Omental fat pad (tissue), 4 donors: ENCODE results near the gene NUDCD2. TPM values are rescaled to one million over a fixed set of nuclear protein-coding genes. Genes with fewer than 3 reads are reported as not detected.

Source experiments
- ATAC-seq: fragments of 150-250 bp; one replicate; pipeline ENCODE4 v1.9.1; 2016; ENCODE audit warnings: mild to moderate bottlenecking, moderate library complexity; ENCODE audit not compliant: low FRiP score
- DNase-seq: peaks from one replicate; pipeline ENCODE4 v3.0.0-alpha.2; 2019; ENCODE audit warnings: low spot score
- CTCF ChIP-seq, 3 donors: fragments of 450-650 bp; IDR thresholded peaks; one replicate each; pipeline ENCODE4 v1.5.1; 2016 to 2017; ENCODE audit warnings: antibody characterized with exemption in 3 of 3, mild to moderate bottlenecking in 3 of 3, moderate library complexity in 2 of 3
- total RNA-seq, 4 donors: library from RNA; depleted of rRNA; stranded (reverse); fragments of >200 nt; gene quantifications; one replicate each; pipeline ENCODE4 v1.1.0, GENCODE V29; 2016

The NUDCD2 gene
- 1 to 10 TPM; 5.2 to 9.8 (median 5.9) TPM for total RNA-seq

- ATAC-seq (peak; percentile 96), DNase-seq (peak; percentile 95)
- TF ChIP-seq CTCF (IDR thresholded peaks at IDR 0.05): no peak
Observed at GRCh38 chr5:163459819-163460561, at the start of gene NUDCD2. NUDCD2 (minus strand) TSS chr5:163460102; CDS start chr5:163460050, 52 bp downstream.

- no peak for TF ChIP-seq CTCF (IDR thresholded peaks at IDR 0.05)
- ATAC-seq (no peak), DNase-seq (no peak)
Observed at GRCh38 chr5:163509291-163509951, 49.5 kb upstream of the NUDCD2 start.

GRCh38 chr5:163508753-163509152 lies 48.9 kb upstream of the NUDCD2 start:
- TF ChIP-seq CTCF (IDR thresholded peaks at IDR 0.05): no peak
- no peak for DNase-seq
- ATAC-seq: no peak

GRCh38 chr5:163506726-163507125 lies 46.8 kb upstream of the NUDCD2 start:
- DNase-seq (no peak), ATAC-seq (no peak)
- TF ChIP-seq CTCF (IDR thresholded peaks at IDR 0.05): no peak

GRCh38 chr5:163506095-163506457 lies 46.2 kb upstream of the NUDCD2 start:
- DNase-seq (no peak), ATAC-seq (no peak)
- TF ChIP-seq CTCF (IDR thresholded peaks at IDR 0.05): no peak

GRCh38 chr5:163505368-163506094 lies 45.6 kb upstream of the NUDCD2 start, which contains the start of gene MAT2B:
MAT2B (plus strand) TSS chr5:163505619; CDS start chr5:163505687, 68 bp downstream.
- ATAC-seq: peak; percentile 98
- no peak for TF ChIP-seq CTCF (IDR thresholded peaks at IDR 0.05)

More at GRCh38 chr5:163505368-163506094, 45.6 kb upstream of the NUDCD2 start, which contains the start of gene MAT2B:
- peak; percentile 84 for DNase-seq
